NK-92 (cell line): Measurements from ENCODE around the gene HLTF.

ENCODE experiments used
- DNase-seq: peaks from one replicate; lab custom pipeline; 2025; ENCODE audit not compliant: unreplicated experiment; lab: John Stamatoyannopoulos, UW

Gene HLTF

DNA sequence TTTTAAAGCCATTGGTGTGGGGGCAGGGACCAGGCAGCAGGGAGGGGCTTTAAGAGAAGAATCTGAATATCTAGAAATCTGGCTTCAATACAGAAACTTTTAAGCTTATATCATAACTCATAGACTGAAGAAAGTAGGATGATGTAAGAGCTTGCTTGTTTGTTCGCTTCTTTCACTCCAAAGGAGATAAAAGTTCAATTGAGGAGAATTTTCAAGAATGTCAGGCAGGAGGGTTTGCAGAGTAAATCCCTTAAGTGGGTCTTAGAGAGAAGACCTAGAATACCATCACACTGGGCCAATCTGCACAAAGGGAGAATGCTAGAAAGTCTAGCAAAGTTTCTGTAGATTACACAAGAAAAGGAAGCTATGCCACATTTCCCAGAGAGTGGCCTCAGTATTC, 4.1 kb upstream of the HLTF start:
- DNase-seq = no peak

DNA sequence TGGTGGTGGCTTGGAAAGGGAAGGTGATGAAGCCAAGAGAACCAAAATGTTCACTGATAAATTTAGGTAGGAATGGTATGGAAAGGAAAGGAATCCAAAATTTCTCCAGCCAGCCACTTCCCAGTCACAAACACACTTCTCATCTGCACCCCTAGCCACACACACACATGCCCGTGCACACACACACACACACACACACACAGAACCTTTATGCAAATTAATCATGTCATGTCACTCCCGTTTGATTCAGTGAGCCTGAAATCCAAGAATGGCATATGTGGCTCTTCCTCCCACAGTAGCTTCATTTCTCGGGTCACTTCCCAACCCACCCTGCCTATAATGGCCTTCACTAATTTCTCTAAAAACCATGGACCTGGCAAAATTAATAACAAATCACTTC, 3.1 kb upstream of the HLTF start:
- DNase-seq = no peak

GRCh38 chr3:149087208-149087607, 875 bp upstream of the HLTF start:
- DNase-seq = no peak

- DNase-seq = no peak
Measured at GRCh38 chr3:149085828-149086231, 503 bp downstream of the HLTF start.

DNA sequence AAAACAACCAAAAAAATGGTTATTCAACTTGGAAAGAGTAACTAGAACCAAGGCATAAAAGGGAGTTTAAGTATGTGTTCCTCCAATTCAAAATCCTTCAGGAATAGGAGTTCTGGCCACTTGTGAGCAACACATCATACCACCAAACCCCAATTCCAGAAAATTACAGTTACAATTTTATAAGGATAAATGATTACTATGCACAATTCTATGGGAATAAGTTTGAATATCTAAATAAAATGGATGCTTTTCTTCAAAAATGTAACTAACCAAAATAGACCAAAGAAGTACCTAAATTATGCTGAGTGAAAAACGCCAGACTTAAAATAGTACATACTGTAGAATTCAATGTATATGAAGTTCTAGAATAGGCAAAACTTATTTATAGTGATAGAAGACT, 4.6 kb downstream of the HLTF start:
- no peak for DNase-seq

- no peak for DNase-seq
Measured at GRCh38 chr3:149080699-149081091, 5.6 kb downstream of the HLTF start.

GRCh38 chr3:149080011-149080698, 6.2 kb downstream of the HLTF start:
- no peak for DNase-seq

DNA sequence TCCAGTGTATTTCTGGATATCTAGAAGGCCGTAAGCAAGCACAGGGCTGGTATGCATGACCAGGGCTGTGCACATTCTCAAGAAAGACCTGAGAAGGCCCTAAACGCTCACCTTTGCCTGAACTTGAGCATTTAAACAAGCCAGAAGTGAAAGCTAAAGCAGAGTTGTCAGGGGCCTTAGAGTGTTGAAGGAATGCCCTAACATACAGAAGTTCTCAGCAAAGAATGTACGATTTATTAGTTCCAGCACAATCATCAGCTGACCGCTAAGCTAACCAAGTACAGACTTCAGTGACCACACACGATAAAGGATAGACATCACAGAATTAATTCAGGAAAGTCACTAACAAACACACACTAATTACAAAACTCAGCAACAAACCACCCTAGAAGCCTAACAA, 8.7 kb downstream of the HLTF start:
- no peak for DNase-seq

- DNase-seq = no peak
Measured at GRCh38 chr3:149067883-149068282, 18.4 kb downstream of the HLTF start.

- DNase-seq = no peak
Measured at GRCh38 chr3:149061776-149062175, 24.6 kb downstream of the HLTF start.

DNA sequence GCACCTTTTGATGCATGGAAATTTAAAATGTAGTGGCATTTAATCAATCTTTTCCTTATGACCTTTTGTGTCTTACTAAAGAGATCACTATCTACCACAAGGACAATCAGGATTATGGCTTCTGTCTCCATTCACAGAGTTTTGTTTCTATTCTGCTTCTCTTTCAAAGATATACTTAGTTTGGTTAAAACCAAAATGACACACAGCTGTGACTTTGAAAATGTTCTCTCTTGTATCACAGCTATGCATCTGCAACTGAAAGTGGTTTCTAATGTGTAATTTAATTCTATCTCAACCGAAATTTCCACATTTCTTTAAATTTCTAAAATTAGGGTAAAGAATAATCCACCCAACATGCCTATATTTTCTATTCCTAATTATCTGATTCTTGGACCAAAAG, 27.7 kb downstream of the HLTF start:
- DNase-seq = no peak

GRCh38 chr3:149058198-149058597, 28.1 kb downstream of the HLTF start:
- DNase-seq = no peak

- DNase-seq = no peak
Measured at GRCh38 chr3:149055575-149055974, 30.8 kb downstream of the HLTF start.

DNA sequence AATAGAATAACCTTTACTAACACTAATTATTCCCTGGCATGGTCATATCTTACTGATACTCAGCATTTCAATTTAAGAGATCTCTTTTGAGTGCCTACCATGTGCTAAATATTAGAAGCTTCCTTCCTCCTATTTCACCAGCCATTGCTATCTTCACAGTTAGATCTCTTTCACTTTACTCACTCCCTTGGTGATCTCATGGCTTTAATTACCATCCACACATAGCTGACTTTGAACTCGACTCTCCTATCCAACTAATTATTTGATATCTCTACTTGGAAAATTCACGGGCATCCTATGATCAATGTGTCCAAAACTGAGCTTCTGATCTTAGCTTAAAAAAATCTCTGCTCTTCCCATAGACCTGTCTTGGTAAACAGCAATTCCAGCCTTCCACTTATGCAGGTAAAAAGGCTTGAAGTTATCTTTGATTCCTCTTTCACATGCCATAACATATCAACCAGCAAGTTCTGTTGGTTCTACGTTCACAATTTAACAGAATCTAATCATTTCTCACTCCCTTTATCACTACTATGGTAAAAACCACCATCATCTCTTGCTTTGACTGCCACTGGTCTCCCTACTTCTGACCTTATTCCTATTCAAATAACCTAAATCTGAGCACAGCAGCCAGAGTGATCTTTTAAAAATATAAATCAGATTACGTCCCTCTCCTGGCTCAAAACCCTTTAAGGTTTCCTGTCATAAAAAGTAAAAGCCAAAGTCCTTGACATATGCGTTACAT, 41.8 kb downstream of the HLTF start:
- no peak for DNase-seq

- DNase-seq = no peak
Measured at GRCh38 chr3:149042789-149043386, 43.4 kb downstream of the HLTF start.

DNA sequence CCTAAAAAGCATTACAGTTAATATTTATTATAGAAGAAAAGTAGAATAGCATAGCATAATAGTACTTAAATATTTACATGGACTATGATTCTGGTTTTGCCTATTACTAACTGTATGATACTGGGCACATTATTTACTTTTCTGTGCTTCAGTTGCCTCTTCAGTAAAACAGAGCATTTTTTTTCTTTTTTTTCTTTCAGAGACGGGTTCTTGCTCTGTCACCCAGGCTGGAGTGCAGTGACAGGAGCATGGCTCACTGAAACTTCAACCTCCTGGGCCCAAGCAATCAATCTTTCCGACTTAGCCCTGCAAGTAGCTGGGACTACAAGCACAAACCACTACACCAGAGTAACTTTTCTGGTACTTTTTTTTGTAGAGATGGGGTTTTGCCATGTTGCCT, 48.0 kb downstream of the HLTF start:
- no peak for DNase-seq

DNA sequence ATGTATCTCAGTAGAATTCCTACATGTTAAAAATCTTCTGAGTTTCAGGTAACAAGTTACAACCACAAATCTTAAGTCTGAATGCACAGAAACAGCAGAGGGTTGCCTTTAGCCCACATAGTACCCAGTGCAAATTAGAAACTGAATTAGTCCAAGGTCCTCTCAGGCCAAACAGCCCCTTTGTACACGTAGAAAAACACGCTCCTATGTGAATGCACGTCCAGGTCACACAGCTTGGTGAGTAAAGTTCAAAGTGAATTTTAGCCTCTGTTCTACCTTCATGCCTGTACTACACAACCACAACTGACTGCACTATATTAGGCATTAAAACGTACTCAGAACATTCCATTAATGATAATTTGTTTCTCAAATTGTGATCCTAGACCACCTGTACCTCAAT, 48.6 kb downstream of the HLTF start:
- DNase-seq = no peak

- DNase-seq = no peak
Measured at GRCh38 chr3:149031096-149031495, 55.2 kb downstream of the HLTF start.

DNA sequence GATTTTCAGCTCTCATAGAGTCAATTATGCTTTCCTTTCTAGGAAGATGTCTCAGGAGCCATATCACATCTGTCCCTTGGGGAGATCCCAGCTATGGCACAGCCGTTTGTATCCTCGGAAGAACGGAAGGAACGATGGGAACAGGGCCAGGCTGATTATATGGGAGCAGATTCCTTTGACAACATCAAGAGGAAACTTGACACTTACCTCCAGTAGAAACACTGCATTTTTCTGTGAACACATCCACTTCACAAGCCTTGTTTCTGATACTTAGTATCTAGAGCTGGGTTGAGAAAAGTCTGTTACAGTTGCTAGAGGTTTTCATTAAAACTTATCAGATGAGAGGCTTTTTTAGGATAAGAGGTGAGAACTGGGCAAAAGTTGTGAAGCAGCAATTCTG, 59.6 kb downstream of the HLTF start:
- no peak for DNase-seq

DNA sequence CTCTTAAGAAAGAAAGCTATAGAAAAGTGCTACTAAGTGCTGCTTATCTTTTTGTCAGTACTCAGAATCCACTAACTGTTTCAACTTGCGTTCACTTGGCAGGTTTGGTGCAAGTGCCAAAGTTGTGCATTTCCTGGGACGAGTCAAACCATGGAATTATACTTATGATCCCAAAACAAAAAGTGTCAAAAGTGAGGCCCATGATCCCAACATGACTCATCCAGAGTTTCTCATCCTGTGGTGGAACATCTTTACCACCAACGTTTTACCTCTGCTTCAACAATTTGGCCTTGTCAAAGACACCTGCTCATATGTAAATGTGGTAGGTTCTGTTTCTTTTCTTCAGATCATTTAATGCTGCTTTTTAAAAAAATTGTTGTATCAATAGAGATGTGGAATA, 62.4 kb downstream of the HLTF start:
- no peak for DNase-seq

GRCh38 chr3:149021830-149022229, 64.5 kb downstream of the HLTF start:
- DNase-seq = no peak

- DNase-seq = no peak
Measured at GRCh38 chr3:149020839-149021252, 65.5 kb downstream of the HLTF start.
